GM21737 (cell line): ENCODE data around the gene TTC33.

Experiments used
- ATAC-seq: cut with Tn5 transposase; IDR thresholded peaks from one replicate; pipeline ENCODE4 v1.9.1; 2021; ENCODE audit warnings: mild to moderate bottlenecking, moderate library complexity; ENCODE audit not compliant: unreplicated experiment

Gene TTC33

GRCh38 chr5:40780858-40781257, 25.1 kb upstream of the TTC33 start:
- no peak for ATAC-seq

DNA sequence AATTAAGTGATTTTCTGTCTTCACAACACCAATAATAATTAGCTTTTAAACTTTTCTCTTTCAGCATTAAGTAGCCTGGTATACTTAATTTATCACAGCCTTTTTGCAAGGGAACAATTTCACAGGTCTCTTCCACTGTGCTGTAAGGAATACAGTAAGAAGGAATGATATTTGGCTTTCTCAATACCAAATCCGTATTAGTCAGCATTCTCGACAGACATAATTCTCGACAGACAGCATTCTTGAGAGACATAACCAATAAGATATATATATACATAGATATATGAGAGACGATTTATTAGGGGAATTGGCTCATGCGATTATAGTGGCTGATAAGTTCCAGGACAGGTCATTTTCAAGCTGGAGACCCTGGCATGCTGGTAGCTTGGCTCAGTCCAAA, 24.4 kb upstream of the TTC33 start:
- ATAC-seq, result no peak

- no peak for ATAC-seq
Observed at GRCh38 chr5:40779561-40779960, 23.8 kb upstream of the TTC33 start.

DNA sequence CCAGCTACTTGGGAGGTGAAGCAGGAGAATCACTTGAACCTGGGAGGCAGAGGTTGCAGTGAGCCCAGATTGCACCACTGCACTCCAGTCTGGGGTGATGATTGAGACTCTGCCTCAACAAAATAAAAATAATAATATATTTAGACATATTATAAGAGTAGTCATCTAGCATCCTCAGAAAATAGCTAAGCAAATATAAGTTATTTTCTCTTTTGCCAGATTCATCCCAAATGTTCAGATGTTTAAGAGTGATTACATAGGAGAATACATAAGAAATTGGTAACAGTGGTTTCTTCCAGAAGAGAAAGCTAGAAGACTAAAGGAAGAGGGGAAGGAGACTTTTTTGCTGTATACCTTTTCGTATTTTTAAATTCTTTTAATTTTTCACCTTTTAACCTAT, 22.4 kb upstream of the TTC33 start:
- ATAC-seq, result no peak

DNA sequence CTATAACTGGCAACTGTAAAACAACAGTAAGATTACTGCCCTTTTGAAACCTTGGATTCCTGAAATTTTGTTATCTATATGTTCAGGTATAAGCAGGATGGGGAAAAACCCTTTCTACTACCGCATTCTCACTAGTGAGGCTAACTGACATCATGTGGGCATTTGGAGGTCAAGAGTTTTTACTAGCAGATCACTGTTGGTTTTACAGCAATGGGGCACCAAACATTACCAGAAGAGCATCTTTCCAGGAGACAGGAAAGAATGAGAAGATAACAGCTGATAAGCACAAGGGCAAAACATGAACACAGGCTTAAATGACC, 20.9 kb upstream of the TTC33 start:
- ATAC-seq, result no peak

GRCh38 chr5:40775846-40776657, 20.3 kb upstream of the TTC33 start:
- ATAC-seq, result no peak

DNA sequence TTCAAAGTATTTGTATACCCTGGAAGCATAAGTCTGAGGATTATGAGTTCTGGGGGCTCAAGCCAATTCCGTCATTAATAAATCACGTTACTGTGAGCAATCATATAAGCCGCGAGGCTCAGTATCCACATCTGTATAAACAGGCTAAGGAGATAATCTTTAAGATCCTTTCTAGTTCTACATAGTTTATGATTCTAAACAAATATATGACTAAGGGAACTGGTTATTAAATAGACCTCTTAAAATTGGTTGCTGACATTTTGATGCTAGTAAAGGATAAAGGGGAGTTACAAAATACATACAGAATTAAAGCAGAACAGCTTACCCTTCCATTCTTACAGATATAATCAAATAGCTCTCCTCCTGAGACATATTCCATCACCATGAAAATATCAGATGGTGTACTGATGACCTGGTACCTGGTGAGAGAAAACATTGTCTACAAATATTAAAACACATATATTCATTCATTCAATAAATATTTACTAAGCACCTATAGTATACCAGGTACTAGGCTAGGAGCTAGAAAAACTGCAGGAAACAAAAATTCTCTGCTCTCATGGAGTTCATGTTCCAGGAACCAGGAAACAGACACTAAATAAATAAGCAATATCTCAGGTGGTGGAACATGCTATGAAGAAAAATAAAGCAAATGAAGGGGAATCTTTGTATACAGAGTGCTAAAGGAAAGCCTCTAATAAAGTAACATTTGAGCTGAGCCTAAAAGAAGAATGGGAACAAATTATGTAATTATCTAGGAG, 19.5 kb upstream of the TTC33 start:
- ATAC-seq, result no peak

- ATAC-seq, result no peak
Observed at GRCh38 chr5:40774623-40775022, 18.9 kb upstream of the TTC33 start.

DNA sequence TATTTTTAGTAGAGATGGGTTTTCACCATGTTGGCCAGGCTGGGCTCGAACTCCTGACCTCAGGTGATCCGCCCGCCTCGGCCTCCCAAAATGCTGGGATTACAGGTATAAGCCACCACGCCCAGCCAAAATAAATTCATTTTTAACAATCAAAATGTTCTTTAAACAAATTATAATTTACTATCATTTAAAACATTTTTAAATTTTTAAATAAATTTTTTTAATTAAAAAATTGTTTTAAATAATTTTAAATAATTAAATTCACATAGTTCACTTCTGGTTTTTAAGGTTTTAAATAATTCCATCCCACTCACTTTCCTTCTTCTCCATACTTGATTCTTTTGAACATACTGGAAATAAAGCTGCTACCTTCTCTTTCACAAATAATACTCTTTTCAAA, 15.0 kb upstream of the TTC33 start:
- ATAC-seq, result no peak

- no peak for ATAC-seq
Observed at GRCh38 chr5:40762705-40763104, 6.9 kb upstream of the TTC33 start.

- no peak for ATAC-seq
Observed at GRCh38 chr5:40757400-40757799, 1.6 kb upstream of the TTC33 start.

DNA sequence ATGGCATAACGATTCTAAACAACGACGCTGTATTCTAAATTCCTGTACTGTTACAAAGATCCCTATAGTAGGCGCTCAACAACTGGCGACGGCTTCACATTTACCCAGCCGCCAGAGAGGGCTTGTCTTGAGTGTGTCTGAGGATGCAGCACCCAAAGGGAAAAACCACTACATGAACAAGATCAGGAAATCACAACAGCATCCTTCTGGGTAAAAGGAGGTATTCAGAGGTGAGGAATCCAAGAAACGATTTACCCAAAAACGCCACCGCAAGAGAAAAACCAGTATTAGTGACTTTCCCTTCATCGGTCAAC, 711 bp downstream of the TTC33 start:
- peak; percentile 67 for ATAC-seq

DNA sequence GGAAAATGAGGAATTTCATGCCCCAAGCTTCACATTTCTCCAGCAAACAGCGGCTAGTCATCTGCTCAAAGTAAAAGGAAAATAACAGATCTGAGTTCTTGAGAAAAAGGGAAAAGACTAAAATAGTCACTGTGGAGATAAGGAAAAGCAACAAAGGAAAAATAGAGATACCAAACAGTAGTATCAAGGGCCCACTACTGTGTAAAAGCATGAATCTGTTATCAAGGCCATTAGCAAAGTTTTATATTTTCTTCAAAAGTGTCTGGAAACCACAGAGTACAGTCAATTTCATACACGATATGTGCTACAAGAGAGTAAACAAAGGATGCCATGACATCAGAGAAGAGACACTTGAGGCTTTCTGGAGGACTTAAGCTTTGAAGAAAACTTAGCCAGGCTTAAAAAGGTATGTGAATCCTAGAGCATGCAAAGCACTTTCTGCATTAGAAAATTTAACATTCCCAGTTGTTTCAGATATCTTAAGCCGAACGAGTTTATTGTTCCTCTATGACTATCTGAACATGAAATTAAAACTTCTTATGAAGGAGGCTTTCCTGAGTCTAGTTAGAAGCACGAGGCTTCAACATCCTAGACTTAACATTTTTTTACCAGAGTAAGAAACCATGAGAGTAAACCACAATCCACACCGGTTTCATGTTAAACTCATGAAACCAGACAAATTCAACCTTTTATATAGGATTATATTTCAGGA, 1.2 kb downstream of the TTC33 start:
- ATAC-seq, result peak; percentile 17

- no peak for ATAC-seq
Observed at GRCh38 chr5:40746703-40747102, 9.1 kb downstream of the TTC33 start.

GRCh38 chr5:40743771-40744170, 12.0 kb downstream of the TTC33 start:
- no peak for ATAC-seq

DNA sequence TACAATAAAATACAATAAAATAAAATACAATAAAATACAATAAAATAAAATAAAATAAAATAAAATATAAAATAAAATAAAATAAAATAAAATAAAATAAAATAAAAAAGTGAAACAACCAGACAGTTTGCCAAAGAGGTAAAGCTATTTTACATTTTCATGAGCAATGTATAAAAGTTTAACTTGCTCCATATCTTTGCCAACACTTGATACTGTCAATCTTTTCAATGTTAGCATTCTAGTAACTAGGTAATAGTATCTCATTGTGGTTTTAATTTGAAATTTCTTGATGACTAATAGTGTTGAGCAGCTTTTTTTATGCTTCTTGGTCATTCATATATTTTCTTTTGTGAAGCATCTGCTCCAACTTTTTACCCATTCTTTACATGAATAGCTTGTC, 17.3 kb downstream of the TTC33 start:
- no peak for ATAC-seq

DNA sequence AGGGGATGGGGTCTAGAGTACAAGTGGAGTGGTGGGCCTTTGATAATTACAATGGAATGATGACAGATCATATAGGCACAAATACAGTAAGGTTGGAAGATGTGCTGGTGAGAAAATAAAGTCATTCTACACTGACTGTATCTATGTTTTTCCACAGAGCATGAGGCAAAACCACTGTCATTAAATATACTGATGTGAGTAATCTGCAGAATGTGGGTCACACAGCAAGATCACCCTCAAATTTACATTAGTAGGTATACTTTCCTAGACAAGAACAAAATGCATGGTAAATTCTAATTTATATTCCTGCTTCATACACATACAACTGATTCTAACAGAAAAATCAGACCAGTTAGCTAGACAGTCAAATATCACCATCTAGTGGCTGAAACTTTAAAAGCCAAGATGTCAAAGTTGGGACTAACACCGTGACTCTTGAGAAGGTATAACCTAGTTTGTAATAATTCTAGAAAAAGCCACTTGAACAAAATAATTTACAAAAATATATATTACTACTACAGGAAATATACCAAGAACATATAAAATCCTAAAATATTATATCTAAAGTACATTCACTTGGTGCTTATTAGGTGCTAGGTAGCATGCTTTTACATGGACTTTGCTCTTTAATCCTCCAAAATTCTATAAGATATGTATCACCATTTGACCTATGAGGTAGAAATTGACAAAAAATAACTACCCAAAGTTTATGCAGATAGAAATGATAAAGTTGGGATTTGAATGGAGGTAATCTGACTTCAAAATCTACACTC, 19.5 kb downstream of the TTC33 start:
- no peak for ATAC-seq

DNA sequence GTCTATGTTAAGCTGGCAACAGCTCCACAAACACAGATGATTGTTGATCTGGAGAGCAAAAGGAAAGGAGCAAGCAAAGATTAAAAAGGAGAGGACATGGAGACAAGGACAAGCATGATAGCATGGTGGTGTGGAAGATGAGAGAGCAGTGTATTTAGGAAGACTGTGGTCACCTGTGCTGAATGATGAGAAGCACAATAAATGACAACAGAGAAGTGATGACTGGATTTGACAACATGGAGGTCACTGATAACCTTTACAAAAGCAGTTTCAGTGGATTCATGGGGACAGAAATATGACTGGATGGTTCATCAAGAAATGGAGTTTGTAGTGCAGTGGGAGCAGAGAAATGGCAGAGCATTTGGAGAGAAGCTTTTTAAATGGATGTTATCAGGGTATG, 20.2 kb downstream of the TTC33 start:
- no peak for ATAC-seq

- no peak for ATAC-seq
Observed at GRCh38 chr5:40734986-40735385, 20.8 kb downstream of the TTC33 start.

DNA sequence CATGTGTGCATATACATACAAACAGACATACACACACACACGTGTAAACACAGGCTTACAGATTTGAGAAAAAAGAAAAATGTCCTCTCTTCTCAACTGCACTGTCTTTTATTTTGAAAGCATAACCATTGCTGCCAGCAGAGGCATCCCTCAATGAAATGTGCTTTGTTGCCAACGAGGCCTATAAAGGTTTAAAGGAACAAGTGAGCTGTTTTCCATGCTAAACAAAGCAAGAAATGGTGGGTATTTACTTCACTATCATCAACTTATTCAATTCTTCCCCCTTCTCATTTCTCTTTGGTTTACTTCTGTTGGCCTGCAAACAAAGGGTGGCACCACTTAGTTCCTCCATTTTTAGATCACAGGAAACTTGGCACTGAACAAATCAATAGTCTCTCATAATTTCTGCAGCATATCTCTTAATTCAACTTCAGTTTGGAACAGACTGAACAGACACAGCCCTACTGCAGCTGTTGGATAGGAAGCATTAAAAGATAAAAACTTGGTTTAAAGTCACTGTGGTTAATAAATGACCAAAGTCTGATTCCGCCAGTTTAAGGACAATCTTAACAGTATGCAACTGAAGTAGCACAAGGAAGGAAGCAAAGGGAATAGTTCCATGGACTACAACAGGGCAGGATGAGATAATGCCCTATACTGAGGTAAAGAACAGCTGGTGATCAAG, 21.7 kb downstream of the TTC33 start:
- ATAC-seq, result no peak

DNA sequence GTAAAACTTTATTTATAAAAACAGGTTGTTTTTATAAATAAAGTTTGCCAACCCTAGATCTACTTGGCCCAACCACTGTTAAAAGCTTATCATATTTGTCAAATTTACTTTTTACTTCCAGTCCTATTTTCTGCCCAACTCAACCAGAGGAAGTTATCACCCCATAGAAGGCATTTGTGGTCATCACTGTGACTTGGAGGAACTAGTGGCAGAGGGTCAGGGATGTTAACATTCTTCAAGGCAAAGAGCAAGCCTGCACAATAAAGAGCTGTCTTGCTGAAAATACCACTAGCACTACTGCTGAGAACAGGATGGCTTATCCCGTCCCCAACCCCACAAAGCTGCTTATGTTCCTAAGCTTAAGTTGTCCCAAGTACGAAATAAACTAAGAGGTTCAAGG, 22.3 kb downstream of the TTC33 start:
- no peak for ATAC-seq
